ENCODE measurements around the gene CCDC146. TPM values are rescaled to one million over a fixed set of nuclear protein-coding genes. Genes with fewer than 3 reads are reported as not detected.

The CCDC146 gene
- total RNA-seq, 1 experiment from 2014 or later, result 4.7 TPM

DNA sequence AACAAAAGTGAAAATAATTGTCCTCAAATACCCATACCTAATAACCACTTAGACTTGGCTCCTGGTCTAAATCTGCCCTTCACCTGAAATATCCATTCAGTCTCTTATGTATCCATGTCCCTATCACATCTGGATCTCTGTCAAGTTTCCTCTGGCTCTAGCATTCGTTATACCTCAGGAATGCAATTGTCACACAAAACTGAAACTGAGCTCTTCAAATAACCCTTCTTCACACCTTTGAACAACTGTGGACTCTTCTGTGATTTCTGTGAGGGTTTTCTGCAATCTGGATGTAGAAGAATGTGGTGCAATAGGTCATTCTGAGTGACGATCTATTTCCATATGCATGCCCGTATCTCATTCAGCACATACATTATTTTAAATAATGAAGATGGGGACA lies 130.7 kb downstream of the CCDC146 start:
- Histone ChIP-seq H4K20me1 (ENCODE audit: low read length) (no peaks in the 10 kb centered on the region), H3K9me3 (ENCODE audit: low read length) (no peaks in the 10 kb centered on the region), H3K27me3 (ENCODE audit: low read length) (no peaks in the 10 kb centered on the region), H3K4me1 (ENCODE audit: insufficient read depth, low read length) (no peaks in the 10 kb centered on the region), H3F3A (ENCODE audit: low read length, unreplicated experiment) (no peaks in the 10 kb centered on the region), H3K27ac (ENCODE audit: low read length) (no peak overlapping the region), H3K4me2 (ENCODE audit: low read length) (no peak overlapping the region), H3K9ac (ENCODE audit: low read length) (no peak overlapping the region), H3K79me2 (ENCODE audit: low read length) (no peaks in the 10 kb centered on the region), H3K4me3 (ENCODE audit: low read length) (no peak overlapping the region), H3K36me3 (ENCODE audit: low read depth, low read length) (no peaks in the 10 kb centered on the region), H3K9me2 (replicated peaks; ENCODE audit: low read length) (no peaks in the 10 kb centered on the region), H2AFZ (ENCODE audit: low read length) (no peak overlapping the region)
- TF ChIP-seq EZH2 (IDR thresholded peaks at IDR 0.05; ENCODE audit: low read length, unreplicated experiment) (no peak), CTCF (conservative IDR thresholded peaks at IDR 0.05; ENCODE audit: low read depth, low read length) (no peak), EZH2phosphoT487 (IDR thresholded peaks at IDR 0.05; ENCODE audit: borderline replicate concordance, low read length) (no peak)
- intact Hi-C loops (cut with micrococcal nuclease), result no loop called here
- CTCF ChIA-PET, result interaction anchor here (0.6 to 1.9 kb wide), 2 partner anchors 79 to 172 kb away, joined by 3 to 4 read pairs; no protein-coding TSS in a partner anchor
- ATAC-seq (no peak), DNase-seq (no peak)
- POLR2A ChIA-PET (ENCODE audit: unreplicated experiment), result no interaction called here
- BruUV-seq (replicated peaks), result no TSS peak

- H3K9ac ChIP-seq (ENCODE audit: low read length), result no peak overlapping the region
- ChIA-PET POLR2A (ENCODE audit: unreplicated experiment) (no interaction called here), CTCF (interaction anchor here (1.9 kb wide), 1 partner anchor 77 kb away, joined by 4 read pairs; no protein-coding TSS in a partner anchor)
Measured at GRCh38 chr7:77254429-77254828, 132.0 kb downstream of the CCDC146 start.

More at GRCh38 chr7:77254429-77254828, 132.0 kb downstream of the CCDC146 start:
- Histone ChIP-seq H3K4me2 (ENCODE audit: low read length) (no peak overlapping the region), H3F3A (ENCODE audit: low read length, unreplicated experiment) (no peaks in the 10 kb centered on the region), H3K27me3 (ENCODE audit: low read length) (no peaks in the 10 kb centered on the region), H3K4me1 (ENCODE audit: insufficient read depth, low read length) (no peaks in the 10 kb centered on the region), H3K4me3 (ENCODE audit: low read length) (no peak overlapping the region), H3K9me3 (ENCODE audit: low read length) (no peaks in the 10 kb centered on the region), H3K27ac (ENCODE audit: low read length) (no peak overlapping the region), H3K36me3 (ENCODE audit: low read depth, low read length) (no peaks in the 10 kb centered on the region), H3K79me2 (ENCODE audit: low read length) (no peaks in the 10 kb centered on the region), H2AFZ (ENCODE audit: low read length) (no peak overlapping the region), H3K9me2 (replicated peaks; ENCODE audit: low read length) (no peaks in the 10 kb centered on the region), H4K20me1 (ENCODE audit: low read length) (no peaks in the 10 kb centered on the region)
- no peak for ATAC-seq
- intact Hi-C loops (cut with micrococcal nuclease), result no loop called here
- TF ChIP-seq EZH2phosphoT487 (IDR thresholded peaks at IDR 0.05; ENCODE audit: borderline replicate concordance, low read length) (no peak), EZH2 (IDR thresholded peaks at IDR 0.05; ENCODE audit: low read length, unreplicated experiment) (no peak), CTCF (conservative IDR thresholded peaks at IDR 0.05; ENCODE audit: low read depth, low read length) (no peak)
- no TSS peak for BruUV-seq (replicated peaks)
- no peak for DNase-seq
